RWPE2 (cell line): ENCODE measurements around the gene SLC2A6.

ENCODE experiments used
- ATAC-seq: fragments of 200-7000 bp; cut with Tn5 transposase; 3 replicates; pipeline ENCODE4 v1.9.1; 2021; ENCODE audit warnings: low read depth
- DNase-seq: peaks from one replicate; pipeline ENCODE4 v3.0.0-alpha.2; 2020; ENCODE audit warnings: low spot score
- H3K27ac ChIP-seq: fragments of 450-650 bp; 2 replicates; pipeline ENCODE4 v1.5.1; 2017; ENCODE audit warnings: mild to moderate bottlenecking; ENCODE audit not compliant: poor library complexity, severe bottlenecking
- H3K27me3 ChIP-seq: fragments of 250-450 bp; sonication (Bioruptor Pico); 2 replicates; pipeline ENCODE4 v1.5.1; 2021; ENCODE audit warnings: mild to moderate bottlenecking, moderate library complexity; ENCODE audit not compliant: insufficient read depth, poor library complexity, severe bottlenecking
- H3K36me3 ChIP-seq: fragments of 250-450 bp; sonication (Bioruptor Pico); 2 replicates; pipeline ENCODE4 v1.5.1; 2020; ENCODE audit warnings: low read depth, mild to moderate bottlenecking, moderate library complexity
- H3K4me1 ChIP-seq: fragments of 250-450 bp; sonication (Bioruptor Pico); 2 replicates; pipeline ENCODE4 v1.5.1; 2021; ENCODE audit warnings: mild to moderate bottlenecking, moderate library complexity; ENCODE audit not compliant: insufficient read depth, poor library complexity, severe bottlenecking
- H3K4me3 ChIP-seq: fragments of 250-450 bp; sonication (Bioruptor Pico); 2 replicates; pipeline ENCODE4 v1.5.1; 2021; ENCODE audit warnings: mild to moderate bottlenecking, moderate library complexity; ENCODE audit not compliant: severe bottlenecking
- H3K9me3 ChIP-seq: fragments of 250-450 bp; sonication (Bioruptor Pico); 2 replicates; pipeline ENCODE4 v1.5.1; 2021; ENCODE audit warnings: mild to moderate bottlenecking, moderate library complexity; ENCODE audit not compliant: severe bottlenecking
- CTCF ChIP-seq: fragments of 450-650 bp; IDR thresholded peaks from one replicate; pipeline ENCODE4 v1.5.1; 2017; ENCODE audit warnings: mild to moderate bottlenecking, moderate library complexity; ENCODE audit not compliant: poor library complexity, severe bottlenecking

The SLC2A6 gene

GRCh38 chr9:133507246-133507965, 28.5 kb upstream of the SLC2A6 start:
- Histone ChIP-seq H3K27me3 (no peaks in the 10 kb centered on the region), H3K4me3 (no peak overlapping the region), H3K4me1 (peaks cover 4% of the 10 kb centered on the region), H3K9me3 (peaks cover under 1% of the 10 kb centered on the region), H3K27ac (no peak overlapping the region), H3K36me3 (no peaks in the 10 kb centered on the region)
- TF ChIP-seq CTCF: no peak
- DNase-seq (no peak), ATAC-seq (no peak)

- no peak for TF ChIP-seq CTCF
- ATAC-seq (no peak), DNase-seq (no peak)
- H3K36me3 ChIP-seq: no peaks in the 10 kb centered on the region
- H3K9me3 ChIP-seq: peaks cover 7% of the 10 kb centered on the region
- H3K4me1 ChIP-seq: peaks cover 4% of the 10 kb centered on the region
- no peak overlapping the region for H3K4me3 ChIP-seq
- H3K27me3 ChIP-seq: no peaks in the 10 kb centered on the region
- H3K27ac ChIP-seq: no peak overlapping the region
Measured at GRCh38 chr9:133506653-133507038, 27.7 kb upstream of the SLC2A6 start.

GRCh38 chr9:133505901-133506652, 27.2 kb upstream of the SLC2A6 start:
- TF ChIP-seq CTCF: no peak
- no peak overlapping the region for H3K4me3 ChIP-seq
- H3K4me1 ChIP-seq: peaks cover 4% of the 10 kb centered on the region
- ATAC-seq: no peak
- DNase-seq: no peak
- no peaks in the 10 kb centered on the region for H3K27me3 ChIP-seq
- no peaks in the 10 kb centered on the region for H3K36me3 ChIP-seq
- peaks cover 8% of the 10 kb centered on the region for H3K9me3 ChIP-seq
- no peak overlapping the region for H3K27ac ChIP-seq

- H3K36me3 ChIP-seq: no peaks in the 10 kb centered on the region
- TF ChIP-seq CTCF: no peak
- H3K4me3 ChIP-seq: no peak overlapping the region
- H3K27ac ChIP-seq: no peak overlapping the region
- H3K4me1 ChIP-seq: peaks cover 4% of the 10 kb centered on the region
- no peaks in the 10 kb centered on the region for H3K27me3 ChIP-seq
- peaks cover 8% of the 10 kb centered on the region for H3K9me3 ChIP-seq
- DNase-seq: no peak
- no peak for ATAC-seq
Measured at GRCh38 chr9:133505186-133505830, 26.4 kb upstream of the SLC2A6 start.
